ENCODE results near the gene TMEM52. TPM values are rescaled to one million over a fixed set of nuclear protein-coding genes. Genes with fewer than 3 reads are reported as not detected.

The TMEM52 gene
- total and polyA plus RNA-seq, 2 of the 13 experiments (the other 11 are each of a cell fraction or from before 2014, with no cell fraction given) = 13.2 to 18.7 TPM

DNA sequence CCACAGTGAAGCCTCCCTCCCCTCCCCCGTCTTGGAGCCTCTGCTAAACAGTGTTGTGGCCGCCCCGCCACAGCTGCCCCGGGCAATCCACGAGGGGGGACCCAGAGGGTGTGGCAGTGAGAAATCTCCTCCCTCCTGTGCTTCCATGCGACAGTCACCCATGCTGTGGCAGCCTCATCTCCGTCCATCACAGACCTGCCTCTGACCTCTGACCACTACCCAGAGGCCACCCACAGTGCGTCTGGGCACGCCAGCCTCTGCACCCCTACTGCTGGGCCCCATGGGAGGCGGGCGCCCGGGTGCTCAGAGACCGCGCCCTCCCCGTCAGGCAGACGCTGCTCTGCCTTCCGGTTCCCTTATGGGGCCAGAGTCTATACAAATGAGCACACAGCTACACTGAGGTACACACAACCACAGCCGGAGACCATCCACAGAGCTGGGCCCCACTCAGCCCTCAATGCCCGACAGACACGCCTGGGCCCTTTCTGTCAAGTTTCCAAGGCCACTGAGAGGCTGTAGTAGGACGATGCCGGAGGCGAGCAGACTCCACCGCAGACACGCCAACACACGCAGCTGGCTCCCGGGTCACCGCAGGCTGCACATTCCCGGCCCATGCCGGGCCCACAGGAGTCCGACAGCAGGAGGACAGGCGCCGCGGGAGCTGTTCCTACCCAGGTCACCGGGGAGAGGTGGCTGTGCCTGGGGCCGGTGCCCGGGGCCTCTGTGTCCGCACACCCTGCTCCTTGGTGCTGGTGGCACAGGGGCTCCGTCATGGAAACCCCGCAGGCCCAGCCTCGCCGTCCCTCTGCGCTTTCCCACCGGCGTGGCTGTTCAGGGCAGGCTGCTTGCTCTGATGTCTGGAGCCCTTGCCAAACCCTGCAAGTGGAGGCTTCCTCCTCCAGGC lies 23.9 kb upstream of the TMEM52 start (continued):
- peak; percentile 74; the same call in 1 of the 2 replicates for TF ChIP-seq ZSCAN30 (CRISPR knock-in tag; IDR thresholded peaks at IDR 0.05)
- TF ChIP-seq, protein P1, sequence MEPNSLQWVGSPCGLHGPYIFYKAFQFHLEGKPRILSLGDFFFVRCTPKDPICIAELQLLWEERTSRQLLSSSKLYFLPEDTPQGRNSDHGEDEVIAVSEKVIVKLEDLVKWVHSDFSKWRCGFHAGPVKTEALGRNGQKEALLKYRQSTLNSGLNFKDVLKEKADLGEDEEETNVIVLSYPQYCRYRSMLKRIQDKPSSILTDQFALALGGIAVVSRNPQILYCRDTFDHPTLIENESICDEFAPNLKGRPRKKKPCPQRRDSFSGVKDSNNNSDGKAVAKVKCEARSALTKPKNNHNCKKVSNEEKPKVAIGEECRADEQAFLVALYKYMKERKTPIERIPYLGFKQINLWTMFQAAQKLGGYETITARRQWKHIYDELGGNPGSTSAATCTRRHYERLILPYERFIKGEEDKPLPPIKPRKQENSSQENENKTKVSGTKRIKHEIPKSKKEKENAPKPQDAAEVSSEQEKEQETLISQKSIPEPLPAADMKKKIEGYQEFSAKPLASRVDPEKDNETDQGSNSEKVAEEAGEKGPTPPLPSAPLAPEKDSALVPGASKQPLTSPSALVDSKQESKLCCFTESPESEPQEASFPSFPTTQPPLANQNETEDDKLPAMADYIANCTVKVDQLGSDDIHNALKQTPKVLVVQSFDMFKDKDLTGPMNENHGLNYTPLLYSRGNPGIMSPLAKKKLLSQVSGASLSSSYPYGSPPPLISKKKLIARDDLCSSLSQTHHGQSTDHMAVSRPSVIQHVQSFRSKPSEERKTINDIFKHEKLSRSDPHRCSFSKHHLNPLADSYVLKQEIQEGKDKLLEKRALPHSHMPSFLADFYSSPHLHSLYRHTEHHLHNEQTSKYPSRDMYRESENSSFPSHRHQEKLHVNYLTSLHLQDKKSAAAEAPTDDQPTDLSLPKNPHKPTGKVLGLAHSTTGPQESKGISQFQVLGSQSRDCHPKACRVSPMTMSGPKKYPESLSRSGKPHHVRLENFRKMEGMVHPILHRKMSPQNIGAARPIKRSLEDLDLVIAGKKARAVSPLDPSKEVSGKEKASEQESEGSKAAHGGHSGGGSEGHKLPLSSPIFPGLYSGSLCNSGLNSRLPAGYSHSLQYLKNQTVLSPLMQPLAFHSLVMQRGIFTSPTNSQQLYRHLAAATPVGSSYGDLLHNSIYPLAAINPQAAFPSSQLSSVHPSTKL (CRISPR knock-in tag; IDR thresholded peaks at IDR 0.05) = peak; percentile 71
- TF ChIP-seq, protein P2, sequence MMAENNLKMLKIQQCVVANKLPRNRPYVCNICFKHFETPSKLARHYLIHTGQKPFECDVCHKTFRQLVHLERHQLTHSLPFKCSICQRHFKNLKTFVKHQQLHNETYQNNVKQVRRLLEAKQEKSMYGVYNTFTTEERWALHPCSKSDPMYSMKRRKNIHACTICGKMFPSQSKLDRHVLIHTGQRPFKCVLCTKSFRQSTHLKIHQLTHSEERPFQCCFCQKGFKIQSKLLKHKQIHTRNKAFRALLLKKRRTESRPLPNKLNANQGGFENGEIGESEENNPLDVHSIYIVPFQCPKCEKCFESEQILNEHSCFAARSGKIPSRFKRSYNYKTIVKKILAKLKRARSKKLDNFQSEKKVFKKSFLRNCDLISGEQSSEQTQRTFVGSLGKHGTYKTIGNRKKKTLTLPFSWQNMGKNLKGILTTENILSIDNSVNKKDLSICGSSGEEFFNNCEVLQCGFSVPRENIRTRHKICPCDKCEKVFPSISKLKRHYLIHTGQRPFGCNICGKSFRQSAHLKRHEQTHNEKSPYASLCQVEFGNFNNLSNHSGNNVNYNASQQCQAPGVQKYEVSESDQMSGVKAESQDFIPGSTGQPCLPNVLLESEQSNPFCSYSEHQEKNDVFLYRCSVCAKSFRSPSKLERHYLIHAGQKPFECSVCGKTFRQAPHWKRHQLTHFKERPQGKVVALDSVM (CRISPR knock-in tag; IDR thresholded peaks at IDR 0.05) = peak; percentile 66; the same call in 1 of the 2 replicates
- no peak for TF ChIP-seq MATR3 (CRISPR knock-in tag; IDR thresholded peaks at IDR 0.05)
- peak; percentile 81; the same call in 1 of the 2 replicates for TF ChIP-seq ZNF704 (CRISPR knock-in tag; IDR thresholded peaks at IDR 0.05; ENCODE audit: borderline replicate concordance)
- no peak for TF ChIP-seq ZNF569 (CRISPR knock-in tag; IDR thresholded peaks at IDR 0.05; ENCODE audit: borderline replicate concordance)
- 0 out of 2 replicates have a peak, but pooled peaks have one; percentile 72 for TF ChIP-seq CHCHD3 (CRISPR knock-in tag; IDR thresholded peaks at IDR 0.05)
- TF ChIP-seq ZSCAN20 (CRISPR knock-in tag; IDR thresholded peaks at IDR 0.05; ENCODE audit: borderline replicate concordance) = no peak; the same call in 1 of the 2 replicates
- TF ChIP-seq, protein P3, sequence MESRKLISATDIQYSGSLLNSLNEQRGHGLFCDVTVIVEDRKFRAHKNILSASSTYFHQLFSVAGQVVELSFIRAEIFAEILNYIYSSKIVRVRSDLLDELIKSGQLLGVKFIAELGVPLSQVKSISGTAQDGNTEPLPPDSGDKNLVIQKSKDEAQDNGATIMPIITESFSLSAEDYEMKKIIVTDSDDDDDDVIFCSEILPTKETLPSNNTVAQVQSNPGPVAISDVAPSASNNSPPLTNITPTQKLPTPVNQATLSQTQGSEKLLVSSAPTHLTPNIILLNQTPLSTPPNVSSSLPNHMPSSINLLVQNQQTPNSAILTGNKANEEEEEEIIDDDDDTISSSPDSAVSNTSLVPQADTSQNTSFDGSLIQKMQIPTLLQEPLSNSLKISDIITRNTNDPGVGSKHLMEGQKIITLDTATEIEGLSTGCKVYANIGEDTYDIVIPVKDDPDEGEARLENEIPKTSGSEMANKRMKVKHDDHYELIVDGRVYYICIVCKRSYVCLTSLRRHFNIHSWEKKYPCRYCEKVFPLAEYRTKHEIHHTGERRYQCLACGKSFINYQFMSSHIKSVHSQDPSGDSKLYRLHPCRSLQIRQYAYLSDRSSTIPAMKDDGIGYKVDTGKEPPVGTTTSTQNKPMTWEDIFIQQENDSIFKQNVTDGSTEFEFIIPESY (CRISPR knock-in tag; IDR thresholded peaks at IDR 0.05) = peak; percentile 23; the same call in 1 of the 2 replicates
